Measurements from ENCODE around the gene CNTNAP2.
"Not testable (repeated sequence)": the region's sequence is repeated elsewhere in the genome, so short reads cannot be mapped to it uniquely, and the experiment has no call there.

CNTNAP2 gene

GRCh38 chr7:148296994-148297644 lies 2180.5 kb downstream of the CNTNAP2 start:
- no peak for DNase-seq

GRCh38 chr7:148298768-148299167 lies 2182.2 kb downstream of the CNTNAP2 start:
- not testable (repeated sequence) for DNase-seq

GRCh38 chr7:148299350-148300276 lies 2183.0 kb downstream of the CNTNAP2 start:
- DNase-seq = no peak

- DNase-seq = not testable (repeated sequence)
Observed at GRCh38 chr7:148302436-148302835, 2185.8 kb downstream of the CNTNAP2 start.

- no peak for DNase-seq
Observed at GRCh38 chr7:148303295-148304082, 2186.9 kb downstream of the CNTNAP2 start.

GRCh38 chr7:148304083-148304335 lies 2187.4 kb downstream of the CNTNAP2 start:
- no peak for DNase-seq

GRCh38 chr7:148304456-148304855 lies 2187.9 kb downstream of the CNTNAP2 start:
- no peak for DNase-seq

GRCh38 chr7:148306759-148307158 lies 2190.2 kb downstream of the CNTNAP2 start:
- DNase-seq = no peak

GRCh38 chr7:148318102-148318811 lies 2201.7 kb downstream of the CNTNAP2 start:
- DNase-seq = no peak

- no peak for DNase-seq
Observed at GRCh38 chr7:148318838-148319237, 2202.2 kb downstream of the CNTNAP2 start.

GRCh38 chr7:148319316-148319808 lies 2202.8 kb downstream of the CNTNAP2 start:
- no peak for DNase-seq

GRCh38 chr7:148325208-148325607 lies 2208.6 kb downstream of the CNTNAP2 start:
- DNase-seq = no peak

- DNase-seq = no peak
Observed at GRCh38 chr7:148327379-148327778, 2210.8 kb downstream of the CNTNAP2 start.

- DNase-seq = no peak
Observed at GRCh38 chr7:148328906-148329305, 2212.3 kb downstream of the CNTNAP2 start.

- no peak for DNase-seq
Observed at GRCh38 chr7:148330124-148330818, 2213.7 kb downstream of the CNTNAP2 start.

- no peak for DNase-seq
Observed at GRCh38 chr7:148330822-148331221, 2214.2 kb downstream of the CNTNAP2 start.

- not testable (repeated sequence) for DNase-seq
Observed at GRCh38 chr7:148331456-148331855, 2214.9 kb downstream of the CNTNAP2 start.

- no peak for DNase-seq
Observed at GRCh38 chr7:148332191-148333186, 2215.9 kb downstream of the CNTNAP2 start.

GRCh38 chr7:148334441-148334956 lies 2217.9 kb downstream of the CNTNAP2 start:
- no peak for DNase-seq

- no peak for DNase-seq
Observed at GRCh38 chr7:148334959-148335577, 2218.5 kb downstream of the CNTNAP2 start.
